K562 (cell line): ENCODE results near the gene DNAJC12. TPM values are rescaled to one million over a fixed set of nuclear protein-coding genes. Genes with fewer than 3 reads are reported as not detected.

ENCODE experiments used
- CTCFL ChIP-seq: IDR thresholded peaks from 2 replicates; pipeline ENCODE4 v1.6.1; 2011; ENCODE audit warnings: borderline replicate concordance, low read depth, mild to moderate bottlenecking, moderate library complexity, low read length; ENCODE audit not compliant: insufficient read depth, poor library complexity, severe bottlenecking
- ERF ChIP-seq: fragments of 450-650 bp; formaldehyde crosslinking; IDR thresholded peaks from 2 replicates; pipeline ENCODE4 v1.4.0; 2020; ENCODE audit warnings: mild to moderate bottlenecking, mixed read lengths
- EZH2 ChIP-seq: IDR thresholded peaks from 2 replicates; pipeline ENCODE4 v1.6.1; 2012; ENCODE audit warnings: low read depth, mild to moderate bottlenecking, inconsistent platforms, low read length, borderline replicate concordance
- FOXK2 ChIP-seq, 2 experiments: fragments of 450-650 bp; IDR thresholded peaks in 1 of 2; conservative IDR thresholded peaks in 1 of 2; 2 replicates each; pipeline ENCODE4 v1.6.1; 2016; ENCODE audit warnings: low read depth in 2 of 2, mild to moderate bottlenecking in 1 of 2
- FUS ChIP-seq: fragments of 200-400 bp; formaldehyde crosslinking; optimal IDR thresholded peaks from 2 replicates; pipeline ENCODE3; 2017; ENCODE audit warnings: low read depth, low read length
- GATAD2B ChIP-seq: fragments of 450-650 bp; IDR thresholded peaks from 2 replicates; pipeline ENCODE4 v1.6.1; 2017; ENCODE audit warnings: mild to moderate bottlenecking, borderline replicate concordance
- MCM7 ChIP-seq, 2 experiments: fragments of 450-650 bp; IDR thresholded peaks; 2 replicates each; pipeline ENCODE4 v1.6.1; 2016 to 2018
- PCBP1 ChIP-seq: fragments of 200-400 bp; formaldehyde crosslinking; IDR thresholded peaks from 2 replicates; pipeline ENCODE4 v1.6.1; 2018; ENCODE audit warnings: mild to moderate bottlenecking, low read depth, low read length; ENCODE audit not compliant: poor library complexity, severe bottlenecking
- PRDM10 ChIP-seq: fragments of 450-650 bp; IDR thresholded peaks from 2 replicates; pipeline ENCODE4 v1.6.1; 2018; ENCODE audit not compliant: partially characterized antibody
- RERE ChIP-seq: sonication (generic); formaldehyde crosslinking; IDR thresholded peaks from 2 replicates; pipeline ENCODE4 v1.8.0; 2023; ENCODE audit warnings: missing genetic modification reagents, mild to moderate bottlenecking, borderline replicate concordance
- ZFP91 ChIP-seq: sonication (generic); formaldehyde crosslinking; IDR thresholded peaks from 2 replicates; pipeline ENCODE4 v1.8.0; 2022; ENCODE audit warnings: mild to moderate bottlenecking, missing genetic modification reagents
- ZNF174 ChIP-seq: fragments of 250-450 bp; sonication (Bioruptor Pico); IDR thresholded peaks from 2 replicates; pipeline ENCODE4 v1.4.0; 2020; ENCODE audit warnings: mild to moderate bottlenecking
- ZNF263 ChIP-seq: sonication (generic); formaldehyde crosslinking; IDR thresholded peaks from 2 replicates; pipeline ENCODE4 v1.8.0; 2022; ENCODE audit warnings: mild to moderate bottlenecking, missing genetic modification reagents, borderline replicate concordance
- ZNF324 ChIP-seq: fragments of 250-450 bp; sonication (Bioruptor Pico); IDR thresholded peaks from 2 replicates; pipeline ENCODE4 v1.4.0; 2020; ENCODE audit warnings: mild to moderate bottlenecking
- polyA plus RNA-seq, 8 experiments: library from polyadenylated mRNA; depleted of rRNA in 4 of 8; stranded (reverse) in 5 of 8; unstranded in 3 of 8; fragments of >200 nt; fragmentation: Nextera tagmentation in 2 of 8; fragmentation: Illumina TruSeq in 1 of 8; extraction: Ambion mirVana in 2 of 8; extraction: Trizol in 1 of 8; gene quantifications; 2 replicates each; pipeline versions ENCODE4 v1.2.1 to v1.2.3, GENCODE V29; 2011 to 2014; ENCODE audit warnings: inconsistent platforms in 1 of 8, missing spikeins in 1 of 8
- total RNA-seq, 7 experiments: library from RNA; depleted of rRNA in 6 of 7; stranded (reverse); fragments of >200 nt in 6 of 7; fragmentation: Illumina TruSeq in 2 of 7; extraction: Trizol in 2 of 7; gene quantifications; 2 replicates each; pipeline versions ENCODE4 v1.2.1 to v1.2.3, GENCODE V29; 2011 to 2021; ENCODE audit warnings: low replicate concordance in 1 of 7

DNAJC12 gene
- total and polyA plus RNA-seq, 9 of the 15 experiments (the other 6 are each of a cell fraction or from before 2014, with no cell fraction given) = 7.4 to 95.9 (median 68.5) TPM

GRCh38 chr10:67884313-67884841 lies 46.4 kb upstream of the DNAJC12 start, which contains the start of gene SIRT1 (continued):
- peak; percentile 72 for TF ChIP-seq CTCFL
- no peak for TF ChIP-seq MCM7 (IDR thresholded peaks at IDR 0.05)
- TF ChIP-seq ERF (CRISPR knock-in tag) = 0 out of 2 replicates have a peak, but pooled peaks have one; percentile 19
- no peak for TF ChIP-seq EZH2
- TF ChIP-seq ZNF324 = no peak
- no peak for TF ChIP-seq ZNF174 (CRISPR knock-in tag)
- peak; percentile 65; the same call in 1 of the 2 replicates for TF ChIP-seq ZNF263 (CRISPR knock-in tag)
- TF ChIP-seq RERE = no peak
- no peak; the same call in 1 of the 2 replicates for TF ChIP-seq GATAD2B
- TF ChIP-seq FOXK2 (conservative IDR thresholded peaks at IDR 0.05 in 1 of 2, IDR thresholded peaks at IDR 0.05 in 1 of 2; ENCODE audit: low read depth in 2 of 2) = peak; percentile 99 to 100
- peak; percentile 84 for TF ChIP-seq PRDM10
- no peak for TF ChIP-seq PCBP1
- peak; percentile 53; the same call in 1 of the 2 replicates for TF ChIP-seq ZFP91 (CRISPR knock-in tag)
- TF ChIP-seq FUS = peak; percentile 49
